Measurements from ENCODE around the gene SRP54. TPM values are rescaled to one million over a fixed set of nuclear protein-coding genes. Genes with fewer than 3 reads are reported as not detected.

The SRP54 gene
- 47.3 and 53.8 TPM in 2 replicates for total RNA-seq

DNA sequence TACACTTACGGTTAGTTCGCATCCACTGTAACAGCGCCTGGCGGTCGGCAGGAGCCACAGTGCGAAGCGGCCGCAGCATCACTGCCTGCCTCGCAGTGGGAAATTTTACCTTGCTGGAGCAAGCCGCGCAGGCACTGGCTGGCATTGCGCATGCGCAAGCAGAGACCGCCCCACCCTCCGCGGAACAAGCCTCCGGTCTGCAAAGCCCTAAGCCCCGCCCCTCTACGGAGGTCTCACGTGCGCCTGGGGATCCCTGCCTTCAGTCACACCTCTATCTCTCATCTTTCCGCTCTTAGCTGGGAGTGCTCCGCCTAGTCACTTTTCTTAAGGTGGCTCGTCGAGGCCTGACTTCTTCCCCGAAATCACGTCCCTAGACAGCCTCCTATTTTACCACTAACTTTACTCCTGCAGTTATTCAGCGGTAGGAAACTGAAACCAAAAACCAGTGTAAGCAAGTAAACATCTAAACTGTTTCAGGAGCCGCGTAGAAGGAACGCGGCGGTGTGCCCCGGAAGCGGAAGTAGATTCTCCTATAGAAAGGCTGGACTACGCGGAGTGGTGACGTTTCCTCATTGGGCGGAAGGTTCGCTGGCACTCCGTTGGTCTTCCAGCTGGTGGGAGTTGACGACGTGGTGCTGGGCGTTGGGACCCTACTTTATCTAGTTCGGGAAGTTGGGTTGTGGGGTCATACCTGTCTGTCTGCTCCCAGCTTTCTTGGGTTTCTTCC lies at the start of gene SRP54:
Gene SRP54 (plus strand): TSS at position 572 of the 727 bp plus-strand sequence. CDS start 13,718 bp downstream, outside the sequence.

DNA sequence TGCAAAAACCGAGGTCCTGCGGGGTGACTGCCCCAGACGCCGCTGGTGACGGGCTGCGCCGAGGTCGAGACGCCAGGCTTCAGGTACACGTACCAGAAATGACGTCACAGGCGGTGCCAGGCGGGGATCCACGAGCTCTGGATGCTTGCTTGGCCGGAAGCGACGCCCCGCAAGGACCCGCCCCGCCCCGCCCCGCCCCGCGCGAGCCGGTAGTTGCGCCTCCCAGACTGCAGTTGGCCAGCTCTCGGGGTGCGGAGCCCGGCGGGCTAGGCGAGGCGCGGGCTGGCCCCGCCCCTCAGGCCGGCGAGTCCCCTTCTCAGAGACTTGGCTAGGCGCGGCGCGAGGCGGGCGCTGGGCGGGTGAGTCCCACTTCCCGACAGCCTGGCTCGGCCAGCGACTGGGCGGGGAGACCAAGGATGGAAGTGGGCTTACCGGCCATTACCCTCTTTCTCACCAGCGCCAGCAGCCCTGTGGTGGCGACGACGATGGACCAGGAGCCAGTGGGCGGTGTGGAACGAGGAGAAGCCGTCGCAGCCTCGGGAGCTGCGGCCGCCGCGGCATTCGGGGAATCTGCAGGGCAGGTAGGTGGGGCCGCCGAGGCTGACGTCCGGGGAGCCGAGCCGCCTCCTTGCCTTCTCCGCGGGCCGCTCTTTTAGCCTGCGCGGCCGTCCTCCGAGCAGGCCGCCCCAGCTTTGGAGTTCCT lies 63.4 kb downstream of the SRP54 start, which contains the start of gene FAM177A1:
Gene FAM177A1 (plus strand): TSS at position 225 of the 703 bp plus-strand sequence. CDS start 192 bp downstream, at position 417.

Other genes with a start within 250 kb of the SRP54 start
- gene BAZ1A, start 107.6 kb upstream of the SRP54 start, total RNA-seq = 9.8 and 11.0 TPM in 2 replicates
- 21.2 and 40.4 TPM in 2 replicates for gene FAM177A1, start 63.3 kb downstream of the SRP54 start, total RNA-seq
- 20.0 and 23.7 TPM in 2 replicates for gene PPP2R3C, start 139.0 kb downstream of the SRP54 start, total RNA-seq
- 14.6 and 20.5 TPM in 2 replicates for gene PRORP, start 139.6 kb downstream of the SRP54 start, total RNA-seq